NCI-H1436 (cell line): Measurements from ENCODE around the gene NUDT14.

ENCODE experiments used
- DNase-seq: peaks from one replicate; lab custom pipeline; 2025; lab: John Stamatoyannopoulos, UW

Gene NUDT14

GRCh38 chr14:105135700-105136395, 45.3 kb downstream of the NUDT14 start:
- no peak for DNase-seq

DNA sequence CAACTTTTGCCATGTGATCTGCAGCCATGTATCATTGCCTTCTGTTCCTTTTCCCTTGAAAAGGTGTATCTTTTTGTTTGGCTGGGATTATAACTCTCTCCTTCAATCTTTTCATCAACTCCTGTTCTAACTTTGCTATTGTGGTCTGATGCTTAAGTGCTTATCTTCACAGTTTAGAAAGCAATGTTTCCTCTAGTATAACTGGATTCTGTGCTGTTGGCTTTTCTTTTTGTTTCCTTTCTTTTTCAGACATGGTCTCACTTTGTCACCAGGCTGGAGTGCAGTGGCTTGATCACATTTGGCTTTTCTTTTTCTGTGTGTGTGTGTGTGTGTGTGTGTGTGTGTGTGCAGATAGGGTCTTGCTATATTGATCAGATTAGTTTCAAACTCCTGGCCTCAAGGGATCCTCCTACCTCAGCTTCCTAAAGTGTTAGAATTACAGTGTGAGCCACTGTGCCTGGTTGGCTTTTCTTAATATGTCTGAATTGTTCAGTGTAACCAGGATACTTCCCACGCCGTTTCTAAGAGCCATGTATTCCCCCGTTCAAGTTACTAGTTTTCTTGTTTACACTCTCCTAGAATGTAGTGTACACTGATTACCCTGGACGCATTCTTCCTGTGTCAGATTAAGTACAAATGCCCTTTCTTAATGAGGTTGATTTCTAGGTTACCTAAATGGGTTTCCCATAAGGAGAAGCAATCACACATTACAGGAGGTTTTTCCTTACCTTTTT, 48.0 kb downstream of the NUDT14 start:
- no peak for DNase-seq

DNA sequence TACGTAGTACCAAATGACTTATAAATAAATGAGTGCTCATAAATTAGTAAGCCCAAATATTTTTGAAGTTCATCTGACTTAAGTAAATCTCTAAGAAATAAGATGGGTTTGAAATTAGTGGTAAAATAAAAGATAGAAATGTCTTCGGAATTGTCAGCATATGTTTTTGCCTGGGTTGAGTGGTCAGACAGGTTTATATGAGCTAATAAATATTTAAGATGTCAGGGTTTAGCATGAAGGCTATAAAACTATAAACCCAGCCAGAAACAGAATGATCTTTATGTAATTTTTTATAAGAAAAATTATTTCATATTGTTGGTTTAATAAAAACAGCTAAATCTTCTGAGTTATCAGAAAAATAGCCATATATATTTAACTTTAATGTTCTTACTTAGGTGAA, 49.9 kb downstream of the NUDT14 start:
- DNase-seq: no peak

GRCh38 chr14:105128059-105128458, 53.1 kb downstream of the NUDT14 start:
- no peak for DNase-seq

GRCh38 chr14:105126981-105127329, 54.2 kb downstream of the NUDT14 start:
- no peak for DNase-seq

- DNase-seq: no peak
These were observed 54.8 kb downstream of the NUDT14 start for GRCh38 chr14:105126126-105126980.

- DNase-seq: no peak
These were observed 56.3 kb downstream of the NUDT14 start for GRCh38 chr14:105124823-105125222.

- DNase-seq: no peak
These were observed 56.9 kb downstream of the NUDT14 start for GRCh38 chr14:105123981-105124765.

GRCh38 chr14:105123064-105123665, 57.9 kb downstream of the NUDT14 start:
- DNase-seq: no peak
